K562 (cell line): ENCODE measurements around the gene UTP14A. TPM values are rescaled to one million over a fixed set of nuclear protein-coding genes. Genes with fewer than 3 reads are reported as not detected.

Experiments used
- ATAC-seq: fragments of 200-7000 bp; cut with Tn5 transposase; 3 replicates; pipeline ENCODE4 v1.9.1; 2020; ENCODE audit warnings: moderate library complexity
- BruUV-seq: library from RNA; stranded (reverse); fragments of 400-500 nt; replicated peaks from 2 replicates; lab custom pipeline; 2021; lab: Mats Ljungman, UMichigan
- CTCF ChIA-PET: fragments of 300-600 bp; formaldehyde crosslinking; extraction: SDS; loops from one replicate; lab custom pipeline; 2021; ENCODE audit warnings: low intra/inter-chr PET ratio; lab: Yijun Ruan, JAX
- POLR2A ChIA-PET: fragments of 300-600, 350-650 bp; sonication (Branson Sonifier 250); formaldehyde crosslinking; extraction: SDS; loops from one replicate; lab custom pipeline; 2021; ENCODE audit warnings: antibody characterized with exemption, inconsistent platforms; lab: Yijun Ruan, JAX
- DNase-seq, 4 experiments: peaks; one replicate each; pipeline versions ENCODE4 v3.0.0 to v3.0.0-alpha.2; 2011 to 2018; ENCODE audit warnings: low spot score in 3 of 4, mixed read lengths in 3 of 4; ENCODE audit errors: extremely low read depth in 1 of 4
- FAIRE-seq: peaks from 2 replicates; lab custom pipeline; 2011; peaks lifted over from hg19 to GRCh38; lab: Jason Lieb, UNC
- H2AFZ ChIP-seq: 2 replicates; pipeline ENCODE4 v1.6.0; 2011; ENCODE audit warnings: low read depth, low read length, control low read depth, inconsistent platforms
- H3K27ac ChIP-seq: fragments of 200-600 bp; 3 replicates; pipeline ENCODE4 v1.8.0; 2011; ENCODE audit warnings: low read depth, mild to moderate bottlenecking, control low read depth, inconsistent platforms, low read length, moderate library complexity, mixed read lengths; ENCODE audit errors: extremely low read depth
- H3K27me3 ChIP-seq, 2 experiments: fragments of 300-600 bp in 1 of 2; 2 replicates in 1 of 2; 3 replicates in 1 of 2; pipeline versions ENCODE4 v1.6.0 to v1.8.0; 2011; ENCODE audit warnings: inconsistent platforms in 2 of 2, low read length in 2 of 2, mild to moderate bottlenecking in 1 of 2, mixed read lengths in 1 of 2, moderate library complexity in 1 of 2; ENCODE audit not compliant: control insufficient read depth in 2 of 2, insufficient read depth in 2 of 2
- H3K36me3 ChIP-seq: fragments of 300-600 bp; 3 replicates; pipeline ENCODE4 v1.8.0; 2011; ENCODE audit warnings: mild to moderate bottlenecking, low read length, inconsistent platforms; ENCODE audit not compliant: control insufficient read depth, insufficient read depth
- H3K4me1 ChIP-seq, 2 experiments: fragments of 200-600 bp in 1 of 2; replicated peaks in 1 of 2; 2 replicates in 1 of 2; 3 replicates in 1 of 2; pipeline versions ENCODE4 v1.5.1 to v1.8.0; 2011; ENCODE audit warnings: inconsistent platforms in 2 of 2, low read length in 2 of 2, mild to moderate bottlenecking in 1 of 2, mixed read lengths in 1 of 2, moderate library complexity in 1 of 2; ENCODE audit not compliant: control insufficient read depth in 2 of 2, insufficient read depth in 2 of 2
- H3K4me2 ChIP-seq: 2 replicates; pipeline ENCODE4 v1.6.1; 2011; ENCODE audit warnings: low read length, control low read depth, inconsistent platforms, mixed read lengths; ENCODE audit not compliant: insufficient read depth
- H3K4me3 ChIP-seq: fragments of 200-600 bp; sonication (generic), shearing (Covaris generic); 2 replicates; pipeline ENCODE4 v1.5.1; 2016; ENCODE audit warnings: control low read depth, inconsistent platforms
- H3K79me2 ChIP-seq: fragments of 200-600 bp; 3 replicates; pipeline ENCODE4 v1.8.0; 2011; ENCODE audit warnings: low read length, inconsistent platforms; ENCODE audit not compliant: control insufficient read depth, insufficient read depth
- H3K9ac ChIP-seq, 2 experiments: 2 replicates each; pipeline versions ENCODE4 v1.6.0 to v1.6.1; 2011; ENCODE audit warnings: low read depth in 2 of 2, low read length in 2 of 2, control low read depth in 1 of 2, inconsistent platforms in 1 of 2, mild to moderate bottlenecking in 1 of 2, mixed read lengths in 1 of 2; ENCODE audit not compliant: insufficient read depth in 1 of 2
- H3K9me1 ChIP-seq: one replicate; pipeline ENCODE4 v1.6.0; 2011; ENCODE audit warnings: inconsistent platforms, mild to moderate bottlenecking, low read length, moderate library complexity; ENCODE audit not compliant: control insufficient read depth, insufficient read depth
- H3K9me3 ChIP-seq: replicated peaks from 2 replicates; pipeline ENCODE4 v1.5.1; 2011; ENCODE audit warnings: low read depth, low read length, inconsistent platforms; ENCODE audit not compliant: control insufficient read depth, insufficient read depth
- H4K20me1 ChIP-seq: replicated peaks from 2 replicates; pipeline ENCODE4 v1.6.1; 2011; ENCODE audit warnings: low read length, inconsistent platforms, mixed read lengths; ENCODE audit not compliant: control insufficient read depth, insufficient read depth
- CEBPG ChIP-seq, 3 experiments: fragments of 200-800 bp in 1 of 3; sonication (Bioruptor generic) in 1 of 3; sonication (generic) in 1 of 3; formaldehyde crosslinking in 1 of 3; IDR thresholded peaks in 2 of 3; conservative IDR thresholded peaks in 1 of 3; 2 replicates each; pipeline versions ENCODE4 v1.6.1 to v1.8.0; 2016 to 2022; ENCODE audit warnings: missing compliant biosample characterization in 2 of 3, missing genetic modification characterization in 2 of 3, mild to moderate bottlenecking in 1 of 3, missing genetic modification reagents in 1 of 3
- HMG20A ChIP-seq: fragments of 450-650 bp; formaldehyde crosslinking; conservative IDR thresholded peaks from 2 replicates; pipeline ENCODE4 v1.4.0; 2020; ENCODE audit warnings: mild to moderate bottlenecking, mixed read lengths
- JUND ChIP-seq, 2 experiments: IDR thresholded peaks; 2 replicates in 1 of 2; 3 replicates in 1 of 2; pipeline ENCODE4 v1.6.1; 2011; ENCODE audit warnings: borderline replicate concordance in 2 of 2, low read depth in 2 of 2, low read length in 2 of 2, improper control_type of control experiment in 1 of 2, missing biosample characterization in 1 of 2, missing genetic modification characterization in 1 of 2, missing genetic modification reagents in 1 of 2
- MCM7 ChIP-seq, 2 experiments: fragments of 450-650 bp; IDR thresholded peaks; 2 replicates each; pipeline ENCODE4 v1.6.1; 2016 to 2018
- NFATC3 ChIP-seq: fragments of 450-650 bp; IDR thresholded peaks from 2 replicates; pipeline ENCODE4 v1.6.1; 2017; ENCODE audit warnings: mild to moderate bottlenecking
- POLR2AphosphoS5 ChIP-seq: IDR thresholded peaks from 2 replicates; pipeline ENCODE4 v1.6.1; 2011; ENCODE audit warnings: mild to moderate bottlenecking, low read depth, low read length, moderate library complexity; ENCODE audit not compliant: control insufficient read depth, insufficient read depth
- SIN3B ChIP-seq: fragments of 450-650 bp; IDR thresholded peaks from 2 replicates; pipeline ENCODE4 v1.6.1; 2017; ENCODE audit warnings: low read depth, mild to moderate bottlenecking, moderate library complexity
- TCFL5 ChIP-seq: fragments of 250-450 bp; sonication (Bioruptor Pico); conservative IDR thresholded peaks from 2 replicates; pipeline ENCODE4 v1.6.1; 2021; ENCODE audit warnings: mild to moderate bottlenecking, moderate library complexity, matching md5 sums
- WGBS: fragments of 100-300 bp; shearing (Covaris generic); methylation state at CpG from one replicate; pipeline ENCODE4 v1.1.6; 2016; ENCODE audit warnings: low coverage, mixed read lengths; ENCODE audit not compliant: insufficient coverage; ENCODE audit errors: missing lambda C conversion rate; 5-methylcytosine and 5-hydroxymethylcytosine counted together
- in situ Hi-C: fragments of 300-500 bp; cut with MboI; formaldehyde crosslinking; loops from 4 replicates; pipeline ENCODE4 v1.15.0; 2018; ENCODE audit warnings: inconsistent platforms, mixed read lengths
- intact Hi-C: fragments of 100-400 bp; cut with micrococcal nuclease; formaldehyde crosslinking; loops from 2 replicates; pipeline ENCODE4 v1.14.2; 2022
- polyA plus RNA-seq, 8 experiments: library from polyadenylated mRNA; depleted of rRNA in 4 of 8; stranded (reverse) in 5 of 8; unstranded in 3 of 8; fragments of >200 nt; fragmentation: Nextera tagmentation in 2 of 8; fragmentation: Illumina TruSeq in 1 of 8; extraction: Ambion mirVana in 2 of 8; extraction: Trizol in 1 of 8; gene quantifications; 2 replicates each; pipeline versions ENCODE4 v1.2.1 to v1.2.3, GENCODE V29; 2011 to 2014; ENCODE audit warnings: inconsistent platforms in 1 of 8, missing spikeins in 1 of 8
- total RNA-seq, 7 experiments: library from RNA; depleted of rRNA in 6 of 7; stranded (reverse); fragments of >200 nt in 6 of 7; fragmentation: Illumina TruSeq in 2 of 7; extraction: Trizol in 2 of 7; gene quantifications; 2 replicates each; pipeline versions ENCODE4 v1.2.1 to v1.2.3, GENCODE V29; 2011 to 2021; ENCODE audit warnings: low replicate concordance in 1 of 7

Gene UTP14A
- total and polyA plus RNA-seq, 9 of the 15 experiments (the other 6 are each of a cell fraction or from before 2014, with no cell fraction given): 30.5 to 91.0 (median 64.1) TPM

DNA sequence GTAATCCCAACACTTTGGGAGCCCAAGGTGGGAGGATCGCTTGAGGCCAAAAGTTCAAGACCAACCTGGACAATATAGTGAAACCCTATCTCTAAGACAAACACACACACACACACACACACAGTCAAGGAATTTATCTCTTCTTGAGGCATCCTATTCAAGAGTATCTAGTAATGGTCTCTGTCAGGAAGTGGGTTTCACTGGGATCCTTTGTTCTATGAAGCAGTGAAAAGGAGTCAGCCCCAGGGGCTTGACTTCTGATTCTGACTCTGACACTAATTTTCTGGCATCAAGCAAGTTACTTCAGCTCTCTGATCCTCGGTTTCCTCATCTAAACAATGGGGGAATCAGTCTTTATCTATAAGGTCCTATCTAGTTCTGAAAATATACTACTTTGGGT, 34.8 kb downstream of the UTP14A start:
- Histone ChIP-seq H4K20me1 (no peaks in the 10 kb centered on the region), H3K4me1 (peaks cover 0 to 6% of the 10 kb centered on the region in 2 experiments; a peak in 2 of 5 replicates), H3K9ac (no peak overlapping the region), H2AFZ (no peak overlapping the region), H3K27ac (no peak overlapping the region), H3K4me2 (no peak overlapping the region), H3K36me3 (no peaks in the 10 kb centered on the region), H3K27me3 (no peaks in the 10 kb centered on the region), H3K4me3 (no peak overlapping the region), H3K9me1 (no peaks in the 10 kb centered on the region), H3K9me3 (no peaks in the 10 kb centered on the region), H3K79me2 (no peaks in the 10 kb centered on the region)
- TF ChIP-seq MCM7 (IDR thresholded peaks at IDR 0.05) (no peak), POLR2AphosphoS5 (no peak), SIN3B (no peak), TCFL5 (CRISPR knock-in tag) (no peak), NFATC3 (no peak)
- POLR2A ChIA-PET: interaction anchor here (0.9 to 1.3 kb wide), 2 partner anchors 13 to 15 kb away, joined by 4 to 5 read pairs; no protein-coding TSS in a partner anchor
- in situ Hi-C loops (no loop called here), intact Hi-C loops (no loop called here)
- DNase-seq: no peak
- WGBS: 18% methylated on average over 1 of the region's 2 CpGs
- ATAC-seq: no peak
- no peak for FAIRE-seq
- BruUV-seq: no TSS peak
- CTCF ChIA-PET: no interaction called here

DNA sequence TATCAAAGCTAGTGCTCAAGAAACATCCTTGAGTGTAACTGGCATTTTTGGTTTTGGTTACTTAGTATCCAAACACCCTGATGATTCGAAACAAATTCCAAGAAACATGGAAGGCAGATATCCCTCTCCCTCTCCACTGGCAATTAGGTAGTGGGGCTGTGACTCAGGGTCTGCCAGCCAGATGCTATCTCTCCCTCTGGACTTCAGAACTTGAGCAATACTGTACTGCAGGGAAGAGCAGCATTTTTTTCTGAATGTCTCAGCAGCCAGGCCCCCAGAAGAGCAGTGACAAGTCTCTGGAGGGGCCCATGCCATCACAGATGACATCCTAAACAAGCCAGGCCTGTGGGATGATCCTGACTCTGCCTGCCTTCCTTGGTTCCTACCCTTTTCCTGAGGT, 39.2 kb downstream of the UTP14A start:
- H3K27ac ChIP-seq: no peak overlapping the region
- H2AFZ ChIP-seq: no peak overlapping the region
- no peaks in the 10 kb centered on the region for H3K79me2 ChIP-seq
- DNase-seq (no peak), ATAC-seq (no peak), FAIRE-seq (no peak)
- no peaks in the 10 kb centered on the region for H3K9me3 ChIP-seq
- intact Hi-C loops (no loop called here), in situ Hi-C loops (no loop called here)
- no peaks in the 10 kb centered on the region for H3K27me3 ChIP-seq
- H3K4me2 ChIP-seq: no peak overlapping the region
- H4K20me1 ChIP-seq: no peaks in the 10 kb centered on the region
- no peaks in the 10 kb centered on the region for H3K9me1 ChIP-seq
- POLR2A ChIA-PET: no interaction called here
- H3K4me3 ChIP-seq: no peak overlapping the region
- WGBS: 8% methylated on average over 1 of the region's 1 CpG
- CTCF ChIA-PET: no interaction called here
- no peaks in the 10 kb centered on the region for H3K36me3 ChIP-seq
- H3K9ac ChIP-seq: no peak overlapping the region
- peaks cover 0 to 3% of the 10 kb centered on the region in 2 experiments; a peak in 2 of 5 replicates for H3K4me1 ChIP-seq
- no TSS peak for BruUV-seq
- no peak for TF ChIP-seq CEBPG (CRISPR knock-in tag; IDR thresholded peaks at IDR 0.05)
- 0 out of 4 replicates have a peak, but pooled peaks of 1 of the 2 experiments have one; percentile 24 for TF ChIP-seq CEBPG (tag; conservative IDR thresholded peaks at IDR 0.05 in 1 of 2, IDR thresholded peaks at IDR 0.05 in 1 of 2)
- TF ChIP-seq JUND (IDR thresholded peaks at IDR 0.05; ENCODE audit: borderline replicate concordance, low read depth, low read length): 0 out of 2 replicates have a peak, but pooled peaks have one; percentile 20
- no peak; the same call in 2 of the 3 replicates for TF ChIP-seq JUND (tag; IDR thresholded peaks at IDR 0.05; ENCODE audit: borderline replicate concordance, low read depth, low read length)
- TF ChIP-seq HMG20A (CRISPR knock-in tag): no peak
